Daoy (cell line): ENCODE measurements around the gene RTP2. TPM values are rescaled to one million over a fixed set of nuclear protein-coding genes. Genes with fewer than 3 reads are reported as not detected.
A peak's percentile ranks its signal among the peaks of the same experiment; 100 is the strongest.

Source experiments
- DNase-seq: peaks from one replicate; pipeline ENCODE4 v3.0.0-alpha.2; 2015; ENCODE audit warnings: low read depth
- total RNA-seq: library from RNA; depleted of rRNA; stranded (reverse); fragments of >200 nt; shearing (Covaris generic); gene quantifications from 2 replicates; pipeline ENCODE4 v1.2.3, GENCODE V29; 2014; rRNA removed

The RTP2 gene
- total RNA-seq, 1 experiment from 2014 or later = not detected

- DNase-seq = peak; percentile 57
Observed at GRCh38 chr3:187669675-187670504, 32.5 kb downstream of the RTP2 start, which contains the start of gene SST. Gene SST (minus strand): TSS chr3:187670394. CDS start chr3:187670291, 103 bp downstream.

GRCh38 chr3:187667526-187667925 is 34.8 kb downstream of the RTP2 start:
- DNase-seq = no peak

GRCh38 chr3:187665764-187666402 is 36.5 kb downstream of the RTP2 start:
- DNase-seq = no peak

- no peak for DNase-seq
Observed at GRCh38 chr3:187665010-187665409, 37.3 kb downstream of the RTP2 start.

- no peak for DNase-seq
Observed at GRCh38 chr3:187662848-187663409, 39.4 kb downstream of the RTP2 start.

GRCh38 chr3:187661267-187661666 is 41.1 kb downstream of the RTP2 start:
- no peak for DNase-seq

GRCh38 chr3:187651282-187651681 is 51.1 kb downstream of the RTP2 start:
- DNase-seq = no peak

Other genes starting within 250 kb of the RTP2 start
- gene SST, start 32.2 kb downstream of the RTP2 start, total RNA-seq = not detected in 2 replicates
- 1.8 and 2.3 TPM in 2 replicates for gene BCL6, start 42.9 kb upstream of the RTP2 start, total RNA-seq